ENCODE measurements around the gene TULP1.
A peak's percentile ranks its signal among the peaks of the same experiment; 100 is the strongest.
"Not testable (repeated sequence)": the region's sequence is repeated elsewhere in the genome, so short reads cannot be mapped to it uniquely, and the experiment has no call there.

Gene TULP1

GRCh38 chr6:35512740-35513139, at the start of gene TULP1:
Gene TULP1, minus strand, starts transcription at chr6:35512896. Its CDS starts 38 bp downstream, at chr6:35512858.
- no peak for DNase-seq

GRCh38 chr6:35562060-35562459, 49.4 kb upstream of the TULP1 start:
- DNase-seq = no peak

- DNase-seq = no peak
These were observed 48.4 kb upstream of the TULP1 start for GRCh38 chr6:35561113-35561512.

GRCh38 chr6:35558571-35558970, 45.9 kb upstream of the TULP1 start:
- no peak for DNase-seq

GRCh38 chr6:35557239-35557638, 44.5 kb upstream of the TULP1 start:
- no peak for DNase-seq

GRCh38 chr6:35554811-35555210, 42.1 kb upstream of the TULP1 start:
- DNase-seq = no peak

GRCh38 chr6:35553315-35553714, 40.6 kb upstream of the TULP1 start:
- no peak for DNase-seq

GRCh38 chr6:35552285-35552917, 39.7 kb upstream of the TULP1 start:
- peak; percentile 35 for DNase-seq

GRCh38 chr6:35550437-35550836, 37.7 kb upstream of the TULP1 start:
- no peak for DNase-seq

GRCh38 chr6:35547676-35548075, 35.0 kb upstream of the TULP1 start:
- DNase-seq = no peak

- DNase-seq = no peak
These were observed 32.2 kb upstream of the TULP1 start for GRCh38 chr6:35544769-35545361.

GRCh38 chr6:35543459-35544193, 30.9 kb upstream of the TULP1 start:
- no peak for DNase-seq

- no peak for DNase-seq
These were observed 29.1 kb upstream of the TULP1 start for GRCh38 chr6:35541836-35542235.

GRCh38 chr6:35539223-35539622, 26.5 kb upstream of the TULP1 start:
- no peak for DNase-seq

GRCh38 chr6:35535847-35536246, 23.2 kb upstream of the TULP1 start:
- not testable (repeated sequence) for DNase-seq

GRCh38 chr6:35534407-35535170, 21.9 kb upstream of the TULP1 start:
- DNase-seq = no peak

GRCh38 chr6:35533981-35534380, 21.3 kb upstream of the TULP1 start:
- no peak for DNase-seq

- no peak for DNase-seq
These were observed 19.4 kb upstream of the TULP1 start for GRCh38 chr6:35532126-35532525.

- no peak for DNase-seq
These were observed 11.8 kb upstream of the TULP1 start for GRCh38 chr6:35524380-35525020.

GRCh38 chr6:35522660-35523658, 10.3 kb upstream of the TULP1 start:
- DNase-seq = peak; percentile 46

- DNase-seq = no peak
These were observed 9.5 kb upstream of the TULP1 start for GRCh38 chr6:35522151-35522550.

- DNase-seq = no peak
These were observed 8.5 kb upstream of the TULP1 start for GRCh38 chr6:35521235-35521634.

Measured in GDM1 (cell line).